Activated CD4-positive, alpha-beta T cell treated with anti-CD3 and anti-CD28 coated beads for 48 hours (primary cell): ENCODE results near the gene ADGRG3.
"Not testable (repeated sequence)": the region's sequence is repeated elsewhere in the genome, so short reads cannot be mapped to it uniquely, and the experiment has no call there.

Experiments used
- DNase-seq: peaks from one replicate; pipeline ENCODE4 v3.0.0-alpha.2; 2020

ADGRG3 gene

GRCh38 chr16:57663917-57664661, 4.0 kb upstream of the ADGRG3 start:
- no peak for DNase-seq

GRCh38 chr16:57664662-57665025, 3.5 kb upstream of the ADGRG3 start:
- DNase-seq: no peak

- no peak for DNase-seq
These were observed 2.6 kb upstream of the ADGRG3 start for GRCh38 chr16:57665541-57665940.

- DNase-seq: no peak
These were observed 1.6 kb upstream of the ADGRG3 start for GRCh38 chr16:57666353-57667047.

- DNase-seq: no peak
These were observed 1.0 kb upstream of the ADGRG3 start for GRCh38 chr16:57667048-57667525.

- no peak for DNase-seq
These were observed 412 bp upstream of the ADGRG3 start for GRCh38 chr16:57667526-57668262.

- DNase-seq: no peak
These were observed 747 bp downstream of the ADGRG3 start for GRCh38 chr16:57668630-57669475.

- DNase-seq: no peak
These were observed 1.5 kb downstream of the ADGRG3 start for GRCh38 chr16:57669476-57670162.

- DNase-seq: no peak
These were observed 2.1 kb downstream of the ADGRG3 start for GRCh38 chr16:57670196-57670595.

GRCh38 chr16:57671451-57671850, 3.3 kb downstream of the ADGRG3 start:
- not testable (repeated sequence) for DNase-seq

GRCh38 chr16:57672416-57672815, 4.3 kb downstream of the ADGRG3 start:
- no peak for DNase-seq

GRCh38 chr16:57672824-57673223, 4.7 kb downstream of the ADGRG3 start:
- DNase-seq: no peak

GRCh38 chr16:57675741-57676551, 7.8 kb downstream of the ADGRG3 start:
- no peak for DNase-seq

GRCh38 chr16:57676553-57677085, 8.5 kb downstream of the ADGRG3 start:
- no peak for DNase-seq

GRCh38 chr16:57677622-57678369, 9.7 kb downstream of the ADGRG3 start:
- DNase-seq: no peak

GRCh38 chr16:57679016-57679415, 10.9 kb downstream of the ADGRG3 start:
- DNase-seq: no peak

- DNase-seq: no peak
These were observed 11.8 kb downstream of the ADGRG3 start for GRCh38 chr16:57679767-57680482.

- DNase-seq: no peak
These were observed 12.8 kb downstream of the ADGRG3 start for GRCh38 chr16:57680842-57681375.
